HG03460 (cell line): ENCODE measurements around the gene CDK11A.
"Not testable (repeated sequence)": the region's sequence is repeated elsewhere in the genome, so short reads cannot be mapped to it uniquely, and the experiment has no call there.

Experiments
- ATAC-seq: cut with Tn5 transposase; IDR thresholded peaks from one replicate; pipeline ENCODE4 v1.9.1; 2021; ENCODE audit not compliant: unreplicated experiment

CDK11A gene

GRCh38 chr1:1684031-1684681 lies 40.0 kb downstream of the CDK11A start:
- no peak for ATAC-seq

DNA sequence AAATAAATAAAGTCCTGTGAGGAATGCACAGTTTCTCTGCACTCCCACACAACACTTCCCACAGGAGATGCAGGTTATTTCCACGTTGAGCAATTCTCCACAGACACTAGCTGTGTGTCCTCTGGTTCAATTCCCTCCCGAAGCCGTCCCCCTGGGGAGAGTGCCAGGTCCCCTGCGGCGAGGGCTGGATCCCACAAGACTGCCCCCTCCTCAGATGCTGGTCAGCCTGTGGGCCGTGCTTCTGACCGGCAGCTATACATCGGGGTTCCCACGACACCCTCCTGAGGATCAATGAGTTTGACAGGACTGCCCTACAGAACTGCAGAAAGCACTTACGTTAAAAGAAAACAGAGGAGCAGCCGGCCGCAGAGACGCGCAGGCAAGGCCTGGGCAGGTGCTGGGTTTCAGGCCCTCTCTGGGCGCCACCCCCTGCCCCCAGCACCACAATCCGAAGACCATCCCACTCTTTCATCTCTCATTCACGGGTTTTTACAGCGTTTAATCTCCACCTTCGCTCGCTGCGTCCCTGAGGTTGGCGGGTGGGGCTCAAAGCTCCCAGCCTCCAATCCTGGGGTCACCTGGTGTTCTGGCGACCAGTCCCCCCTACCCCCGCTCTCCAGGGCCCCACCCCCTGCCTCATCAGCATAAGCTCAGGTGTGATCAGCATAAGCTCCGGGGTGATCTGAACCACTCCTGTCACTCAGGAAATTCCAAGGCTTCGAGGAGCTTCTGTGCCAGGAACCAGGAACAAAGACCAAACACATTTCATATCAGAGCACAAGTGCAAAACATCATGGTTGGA lies 40.9 kb downstream of the CDK11A start:
- no peak for ATAC-seq

- no peak for ATAC-seq
Measured at GRCh38 chr1:1680912-1681273, 43.3 kb downstream of the CDK11A start.

DNA sequence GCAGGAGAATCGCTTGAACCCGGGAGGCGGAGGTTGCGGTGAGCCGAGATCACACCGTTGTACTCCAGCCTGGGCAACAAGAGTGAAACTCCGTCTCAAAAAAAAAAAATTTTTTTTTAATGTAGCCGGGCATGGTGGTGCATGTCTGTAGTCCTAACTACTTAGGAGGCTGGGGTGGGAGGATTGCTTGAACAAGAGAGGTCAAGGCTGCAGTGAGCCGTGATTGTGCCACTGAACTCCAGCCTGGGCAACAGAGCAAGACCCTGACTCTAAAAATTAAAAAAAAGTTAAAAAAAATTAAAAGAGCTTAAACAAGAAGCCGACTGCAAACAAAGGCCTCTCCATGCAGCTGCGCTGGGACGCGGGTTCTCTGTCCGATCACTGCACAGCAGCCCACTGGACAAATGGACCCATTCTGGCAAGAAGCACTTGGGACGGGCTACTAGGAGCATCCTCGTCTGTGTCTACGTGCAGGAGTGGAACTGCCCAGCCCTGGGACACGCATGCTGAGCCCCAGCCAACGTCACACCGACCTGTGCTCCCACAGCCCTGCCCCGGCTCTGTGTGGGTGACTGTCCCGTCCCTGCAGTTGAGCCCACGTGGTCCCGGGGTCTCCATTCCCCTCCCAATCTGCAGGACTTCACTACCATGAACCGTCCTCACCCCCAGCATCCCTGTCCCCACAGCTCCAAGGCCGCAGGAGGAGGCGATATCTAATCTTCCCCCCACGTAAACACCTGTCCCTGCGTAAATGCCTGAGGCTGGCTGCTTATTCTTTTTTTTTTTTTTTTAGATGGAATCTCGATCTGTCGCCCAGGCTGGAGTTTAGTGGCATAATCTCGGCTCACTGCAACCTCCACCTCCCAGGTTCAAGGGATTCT lies 43.9 kb downstream of the CDK11A start:
- no peak for ATAC-seq

- ATAC-seq = no peak
Measured at GRCh38 chr1:1678581-1679380, 45.4 kb downstream of the CDK11A start.

- ATAC-seq = peak; percentile 72
Measured at GRCh38 chr1:1677718-1678580, 46.2 kb downstream of the CDK11A start.

GRCh38 chr1:1676087-1676486 lies 48.1 kb downstream of the CDK11A start:
- ATAC-seq = not testable (repeated sequence)

GRCh38 chr1:1675218-1675617 lies 48.9 kb downstream of the CDK11A start:
- ATAC-seq = not testable (repeated sequence)

GRCh38 chr1:1674806-1675205 lies 49.4 kb downstream of the CDK11A start:
- not testable (repeated sequence) for ATAC-seq

- ATAC-seq = no peak
Measured at GRCh38 chr1:1672181-1672965, 51.8 kb downstream of the CDK11A start.

- no peak for ATAC-seq
Measured at GRCh38 chr1:1671365-1672119, 52.6 kb downstream of the CDK11A start.

GRCh38 chr1:1670866-1671265 lies 53.3 kb downstream of the CDK11A start:
- ATAC-seq = no peak

GRCh38 chr1:1669468-1670440 lies 54.4 kb downstream of the CDK11A start:
- no peak for ATAC-seq

GRCh38 chr1:1666526-1666925 lies 57.6 kb downstream of the CDK11A start:
- no peak for ATAC-seq

- ATAC-seq = no peak
Measured at GRCh38 chr1:1665815-1666251, 58.3 kb downstream of the CDK11A start.

DNA sequence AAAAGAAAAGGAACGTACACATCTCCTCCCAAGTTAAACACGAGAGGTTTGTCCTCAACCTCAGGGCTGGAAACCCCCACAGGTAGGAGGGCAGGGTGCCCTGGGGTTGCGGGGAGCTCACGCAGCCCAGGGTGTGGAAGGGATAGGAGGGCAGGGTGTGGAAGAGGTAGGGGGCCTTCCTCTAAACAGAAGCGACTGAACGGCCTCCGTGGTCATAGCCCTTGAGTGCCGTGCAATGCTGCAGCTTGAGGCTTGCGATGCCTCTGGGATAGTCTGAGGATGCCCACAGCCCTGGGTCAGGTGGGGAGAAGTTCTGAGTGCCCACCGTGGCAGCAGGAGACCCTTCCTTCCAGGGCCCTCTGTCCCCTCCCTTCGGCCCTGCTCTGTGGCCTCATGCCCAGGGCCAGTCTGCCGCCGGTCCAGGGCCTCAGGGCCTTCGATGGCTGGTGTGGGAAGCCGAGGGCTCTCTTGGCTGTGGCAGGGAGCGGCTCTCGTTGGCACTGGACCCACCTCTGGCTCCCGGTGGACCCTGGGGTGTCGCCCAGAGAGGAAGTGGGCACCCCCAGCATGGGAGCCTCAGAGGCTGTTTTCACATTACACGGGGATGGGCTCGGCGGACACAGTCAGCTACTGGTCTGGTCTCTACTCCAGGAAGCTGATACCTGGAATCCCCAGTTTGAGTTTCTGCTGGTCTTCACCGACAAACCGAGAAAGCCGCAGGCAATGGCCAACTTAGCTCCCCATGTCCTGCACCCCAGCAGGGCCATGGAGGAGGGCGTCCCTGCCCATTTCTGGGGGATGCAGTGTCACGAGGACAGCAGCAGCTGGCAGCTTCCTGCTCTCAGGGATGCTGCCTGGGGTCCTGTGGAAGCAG lies 59.0 kb downstream of the CDK11A start:
- no peak for ATAC-seq
